ENCODE measurements around the gene GMPR2.

Gene GMPR2

DNA sequence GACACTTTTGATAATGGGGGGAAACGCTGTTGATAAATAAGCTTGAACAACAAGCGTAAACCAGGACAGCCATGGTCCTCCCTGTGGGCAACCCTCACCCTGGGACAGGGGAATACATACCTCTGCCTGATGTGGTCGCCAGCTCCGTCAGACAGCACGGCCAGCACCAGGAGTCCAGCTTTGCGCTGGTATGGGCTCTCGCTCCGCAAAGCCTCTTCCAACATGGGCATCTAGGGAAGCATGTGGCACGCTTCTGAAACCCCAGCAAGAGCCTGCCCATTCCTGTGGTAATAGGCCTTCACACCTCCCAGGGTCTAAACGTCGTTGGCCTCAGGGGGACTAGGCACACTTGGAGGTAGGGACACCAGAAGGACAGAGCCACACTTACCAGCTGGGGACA is 47.0 kb upstream of the GMPR2 start:
- H3K36me3 ChIP-seq (ENCODE audit: insufficient read depth), result no peaks in the 10 kb centered on the region
- H3K9ac ChIP-seq, result no peak overlapping the region
- H3K4me1 ChIP-seq (ENCODE audit: low read depth, poor library complexity, severe bottlenecking), result peaks cover 14% of the 10 kb centered on the region
- no peak for TF ChIP-seq CTCF (conservative IDR thresholded peaks at IDR 0.05; ENCODE audit: low read depth, low read length)
- no peak overlapping the region for H3K27ac ChIP-seq
- H3K27me3 ChIP-seq (ENCODE audit: insufficient read depth, low read depth), result no peaks in the 10 kb centered on the region
- H2AFZ ChIP-seq (ENCODE audit: low read depth), result no peak overlapping the region
- no peaks in the 10 kb centered on the region for H4K20me1 ChIP-seq (ENCODE audit: insufficient read depth)
- H3K4me3 ChIP-seq (IDR thresholded peaks at IDR 0.05; ENCODE audit: insufficient read depth, low read depth, low read length), result no peak overlapping the region
- peaks cover 7% of the 10 kb centered on the region; the same call in 1 of the 2 replicates for H3K79me2 ChIP-seq (ENCODE audit: insufficient read depth, low read depth)
- H3K4me2 ChIP-seq, result no peak overlapping the region

- no peak overlapping the region for H3K27ac ChIP-seq
- no peak overlapping the region for H2AFZ ChIP-seq (ENCODE audit: low read depth)
- peaks cover 7% of the 10 kb centered on the region; the same call in 1 of the 2 replicates for H3K79me2 ChIP-seq (ENCODE audit: insufficient read depth, low read depth)
- peaks cover 14% of the 10 kb centered on the region for H3K4me1 ChIP-seq (ENCODE audit: low read depth, poor library complexity, severe bottlenecking)
- H3K9ac ChIP-seq, result no peak overlapping the region
- no peaks in the 10 kb centered on the region for H4K20me1 ChIP-seq (ENCODE audit: insufficient read depth)
- H3K27me3 ChIP-seq (ENCODE audit: insufficient read depth, low read depth), result no peaks in the 10 kb centered on the region
- peak overlapping the region; percentile 60; the same call in 1 of the 2 replicates for H3K4me2 ChIP-seq
- no peaks in the 10 kb centered on the region for H3K36me3 ChIP-seq (ENCODE audit: insufficient read depth)
- no peak overlapping the region for H3K4me3 ChIP-seq (IDR thresholded peaks at IDR 0.05; ENCODE audit: insufficient read depth, low read depth, low read length)
- TF ChIP-seq CTCF (conservative IDR thresholded peaks at IDR 0.05; ENCODE audit: low read depth, low read length), result no peak
Observed at GRCh38 chr14:24186831-24187538, 45.7 kb upstream of the GMPR2 start.

DNA sequence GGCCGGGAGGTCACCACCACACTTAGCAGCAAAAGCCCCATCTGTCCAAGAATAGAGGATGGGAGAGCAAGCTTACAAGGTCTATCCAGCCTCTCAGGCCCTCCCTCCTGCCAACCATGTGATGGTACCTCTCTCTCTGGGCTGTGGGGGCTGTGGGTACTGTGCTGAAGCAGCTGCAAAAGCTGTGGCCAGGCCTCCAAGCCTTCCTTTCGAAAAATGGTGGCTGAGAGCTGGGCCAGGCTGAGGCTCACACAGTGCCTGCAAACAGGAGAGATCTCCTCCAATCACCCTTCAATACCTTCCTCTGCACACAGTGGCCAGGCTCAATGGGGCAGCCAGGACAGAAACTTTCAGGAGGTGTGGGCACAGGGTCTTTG is 45.2 kb upstream of the GMPR2 start:
- no peaks in the 10 kb centered on the region for H4K20me1 ChIP-seq (ENCODE audit: insufficient read depth)
- no peak overlapping the region for H3K4me3 ChIP-seq (IDR thresholded peaks at IDR 0.05; ENCODE audit: insufficient read depth, low read depth, low read length)
- H3K27ac ChIP-seq, result peak overlapping the region; percentile 70; the same call in 1 of the 2 replicates
- peak overlapping the region; percentile 67; the same call in 1 of the 2 replicates for H3K9ac ChIP-seq
- H3K4me1 ChIP-seq (ENCODE audit: low read depth, poor library complexity, severe bottlenecking), result peaks cover 14% of the 10 kb centered on the region
- no peak for TF ChIP-seq CTCF (conservative IDR thresholded peaks at IDR 0.05; ENCODE audit: low read depth, low read length)
- H3K4me2 ChIP-seq, result peak overlapping the region; percentile 60; the same call in 1 of the 2 replicates
- peaks cover 7% of the 10 kb centered on the region; the same call in 1 of the 2 replicates for H3K79me2 ChIP-seq (ENCODE audit: insufficient read depth, low read depth)
- H3K27me3 ChIP-seq (ENCODE audit: insufficient read depth, low read depth), result no peaks in the 10 kb centered on the region
- no peak overlapping the region for H2AFZ ChIP-seq (ENCODE audit: low read depth)
- no peaks in the 10 kb centered on the region for H3K36me3 ChIP-seq (ENCODE audit: insufficient read depth)

GRCh38 chr14:24188251-24189058 is 44.3 kb upstream of the GMPR2 start, which contains the start of gene IPO4:
Gene IPO4, minus strand, starts transcription at chr14:24188816. Its CDS starts 29 bp downstream, at chr14:24188787.
- no peaks in the 10 kb centered on the region for H3K36me3 ChIP-seq (ENCODE audit: insufficient read depth)
- H4K20me1 ChIP-seq (ENCODE audit: insufficient read depth), result no peaks in the 10 kb centered on the region
- no peak for TF ChIP-seq CTCF (conservative IDR thresholded peaks at IDR 0.05; ENCODE audit: low read depth, low read length)
- H3K27me3 ChIP-seq (ENCODE audit: insufficient read depth, low read depth), result no peaks in the 10 kb centered on the region
- peaks cover 7% of the 10 kb centered on the region; the same call in 1 of the 2 replicates for H3K79me2 ChIP-seq (ENCODE audit: insufficient read depth, low read depth)
- H3K27ac ChIP-seq, result peak within 1 kb of the TSS; percentile 70
- peak within 1 kb of the TSS; percentile 60 for H3K4me2 ChIP-seq
- no peak within 1 kb of the TSS for H3K4me3 ChIP-seq (IDR thresholded peaks at IDR 0.05; ENCODE audit: insufficient read depth, low read depth, low read length)
- peaks cover 14% of the 10 kb centered on the region for H3K4me1 ChIP-seq (ENCODE audit: low read depth, poor library complexity, severe bottlenecking)
- peak within 1 kb of the TSS; percentile 67 for H3K9ac ChIP-seq
- peak within 1 kb of the TSS; percentile 36; the same call in 1 of the 2 replicates for H2AFZ ChIP-seq (ENCODE audit: low read depth)

Measured in KMS-11 (cell line).